Activated CD4-positive, alpha-beta memory T cell treated with anti-CD3 and anti-CD28 coated beads, Interleukin-2, amount 10 ng/mL, durations not matched to agents 7 days and 5 days (primary cell): ENCODE data around the gene PHF24. TPM values are rescaled to one million over a fixed set of nuclear protein-coding genes. Genes with fewer than 3 reads are reported as not detected.
"Not testable (repeated sequence)": the region's sequence is repeated elsewhere in the genome, so short reads cannot be mapped to it uniquely, and the experiment has no call there.

Source experiments
- CTCF ChIA-PET: fragments of 350-600 bp; sonication (Branson Sonifier 250); formaldehyde crosslinking; loops from one replicate; lab custom pipeline; 2021; ENCODE audit warnings: antibody characterized with exemption, inconsistent platforms; lab: Charles Lee
- POLR2A ChIA-PET: fragments of 350-600 bp; sonication (Branson Sonifier 250); formaldehyde crosslinking; loops from one replicate; lab custom pipeline; 2021; ENCODE audit warnings: antibody characterized with exemption; lab: Charles Lee
- DNase-seq: peaks from one replicate; pipeline ENCODE4 v3.0.0-alpha.2; 2020
- H3K27ac Mint-ChIP-seq: one replicate; pipeline ENCODE4 v1.8.0; 2021; ENCODE audit warnings: mild to moderate bottlenecking, mixed read lengths
- H3K27me3 Mint-ChIP-seq: one replicate; pipeline ENCODE4 v1.8.0; 2021; ENCODE audit warnings: mixed read lengths
- H3K36me3 Mint-ChIP-seq: one replicate; pipeline ENCODE4 v1.8.0; 2021; ENCODE audit warnings: low read depth, mixed read lengths
- H3K4me1 Mint-ChIP-seq: one replicate; pipeline ENCODE4 v1.8.0; 2021; ENCODE audit warnings: mixed read lengths
- H3K4me3 Mint-ChIP-seq: one replicate; pipeline ENCODE4 v1.8.0; 2021; ENCODE audit warnings: mild to moderate bottlenecking, mixed read lengths
- H3K9me3 Mint-ChIP-seq: one replicate; pipeline ENCODE4 v1.8.0; 2021; ENCODE audit warnings: mixed read lengths
- total RNA-seq, 2 experiments: library from RNA; stranded (reverse); gene quantifications; one replicate each; pipeline ENCODE4 v1.2.3, GENCODE V29; 2021

Gene PHF24
- not detected for total RNA-seq

DNA sequence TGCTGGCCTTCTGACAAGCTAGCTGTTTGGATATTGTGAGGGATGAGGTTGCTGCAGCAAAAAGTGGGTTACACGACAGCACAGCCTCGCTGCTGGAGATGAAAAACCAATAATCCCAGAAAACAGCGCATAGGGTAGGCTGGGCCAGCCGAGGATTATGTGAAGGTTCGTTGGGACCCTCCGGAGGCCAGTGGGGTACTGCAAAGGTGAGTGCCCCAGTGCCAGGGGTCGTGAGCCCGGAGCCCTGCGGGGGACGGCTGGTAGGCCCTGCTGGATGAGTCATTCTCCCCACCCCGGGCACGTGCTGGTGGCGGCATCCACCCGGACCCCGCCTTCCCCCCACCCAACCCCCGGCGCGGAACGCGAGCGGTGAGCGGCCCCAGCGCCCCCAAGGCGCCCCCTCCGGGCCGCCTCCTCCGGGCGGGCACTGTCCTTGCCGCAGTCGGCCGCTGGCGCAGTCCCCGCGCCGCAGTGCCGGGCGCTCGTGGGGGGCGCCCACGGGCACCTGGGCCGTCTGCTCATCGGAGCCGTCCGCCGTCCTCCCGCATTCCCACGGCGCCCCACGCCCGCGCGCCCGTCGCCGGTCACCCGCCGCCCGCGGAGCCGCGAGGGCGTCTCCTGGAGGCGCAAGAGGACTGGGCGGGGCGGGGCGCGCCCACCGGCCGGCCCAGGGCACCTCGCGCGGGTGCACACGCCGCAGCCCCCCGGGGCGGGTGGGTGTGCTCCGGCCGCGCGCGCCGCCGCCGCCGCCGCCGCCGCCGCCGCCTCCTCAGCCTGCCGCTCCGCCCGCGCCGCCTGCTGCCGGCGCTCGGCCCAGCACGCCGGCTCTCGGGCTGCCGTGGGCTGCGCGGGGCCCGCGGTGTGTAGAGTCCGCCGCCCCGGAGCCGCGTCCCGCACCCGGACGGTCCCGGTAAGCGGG lies at the start of gene PHF24:
Gene PHF24 (plus strand): TSS at position 794 of the 919 bp plus-strand sequence. CDS start 13,014 bp downstream, outside the sequence.
- H3K27ac Mint-ChIP-seq = no peak within 1 kb of the TSS
- ChIA-PET POLR2A (no interaction called here), CTCF (no interaction called here)
- DNase-seq = no peak
- H3K27me3 Mint-ChIP-seq = peaks cover 78% of the 10 kb centered on the region
- H3K36me3 Mint-ChIP-seq = no peaks in the 10 kb centered on the region
- H3K4me1 Mint-ChIP-seq = peaks cover 7% of the 10 kb centered on the region
- no peaks in the 10 kb centered on the region for H3K9me3 Mint-ChIP-seq
- no peak within 1 kb of the TSS for H3K4me3 Mint-ChIP-seq

DNA sequence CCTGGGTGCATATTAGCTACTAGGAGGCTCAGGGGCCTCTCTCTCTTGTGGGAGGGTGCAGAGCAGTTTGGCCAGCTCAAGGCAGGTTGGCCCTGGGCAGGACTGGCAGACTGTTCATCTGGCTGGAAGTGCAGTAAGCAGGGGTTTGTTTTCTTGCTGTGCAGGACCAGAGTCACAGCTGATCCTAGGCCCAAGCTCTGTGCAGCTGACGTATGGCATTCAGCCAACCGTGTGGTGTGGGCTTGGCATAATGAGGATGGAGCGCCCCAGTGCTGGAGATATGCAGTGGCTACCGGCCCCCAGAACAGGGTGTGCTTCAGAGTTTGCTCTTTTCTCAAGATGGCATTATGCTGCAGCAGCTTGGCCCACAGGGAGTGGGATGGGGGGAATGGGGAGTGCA lies 31.0 kb upstream of the PHF24 start:
- peaks cover 10% of the 10 kb centered on the region for H3K27me3 Mint-ChIP-seq

DNA sequence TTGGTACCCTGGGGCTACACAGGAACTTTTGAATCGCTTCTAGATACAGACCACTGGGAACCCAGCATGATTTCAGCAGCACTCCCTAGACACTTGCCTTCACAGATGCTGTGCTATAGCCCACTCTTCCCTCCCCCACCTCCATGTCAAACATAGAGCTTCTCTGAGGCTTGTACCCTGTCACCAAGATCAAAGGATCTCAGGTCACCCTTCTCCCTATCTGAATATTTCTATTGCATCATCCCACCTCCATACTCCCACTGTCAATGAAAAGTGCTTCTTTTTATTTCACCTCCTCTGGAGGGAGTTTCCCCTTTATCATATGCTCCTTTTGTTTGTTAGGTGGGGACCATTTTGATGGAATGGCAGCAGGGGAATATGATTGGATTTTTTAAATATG lies 29.2 kb upstream of the PHF24 start:
- Mint-ChIP-seq H3K4me3 (no peak overlapping the region), H3K9me3 (peaks cover 9% of the 10 kb centered on the region), H3K4me1 (no peaks in the 10 kb centered on the region), H3K36me3 (no peaks in the 10 kb centered on the region), H3K27me3 (peaks cover 15% of the 10 kb centered on the region), H3K27ac (no peak overlapping the region)
- CTCF ChIA-PET = interaction anchor here (1.0 to 1.9 kb wide), 6 partner anchors 8 to 346 kb away, joined by 3 to 8 read pairs (median 5); no protein-coding TSS in a partner anchor
- POLR2A ChIA-PET = no interaction called here
- DNase-seq = no peak

More for the DNA sequence above, 31.0 kb upstream of the PHF24 start:
- peaks cover 9% of the 10 kb centered on the region for H3K9me3 Mint-ChIP-seq
- no peak overlapping the region for H3K27ac Mint-ChIP-seq
- no peak overlapping the region for H3K4me3 Mint-ChIP-seq
- POLR2A ChIA-PET = no interaction called here
- no peaks in the 10 kb centered on the region for H3K4me1 Mint-ChIP-seq
- no peaks in the 10 kb centered on the region for H3K36me3 Mint-ChIP-seq
- CTCF ChIA-PET = interaction anchor here (0.5 to 1.1 kb wide), 2 partner anchors 14 to 1113 kb away, joined by 3 to 5 read pairs; no protein-coding TSS in a partner anchor
- no peak for DNase-seq

DNA sequence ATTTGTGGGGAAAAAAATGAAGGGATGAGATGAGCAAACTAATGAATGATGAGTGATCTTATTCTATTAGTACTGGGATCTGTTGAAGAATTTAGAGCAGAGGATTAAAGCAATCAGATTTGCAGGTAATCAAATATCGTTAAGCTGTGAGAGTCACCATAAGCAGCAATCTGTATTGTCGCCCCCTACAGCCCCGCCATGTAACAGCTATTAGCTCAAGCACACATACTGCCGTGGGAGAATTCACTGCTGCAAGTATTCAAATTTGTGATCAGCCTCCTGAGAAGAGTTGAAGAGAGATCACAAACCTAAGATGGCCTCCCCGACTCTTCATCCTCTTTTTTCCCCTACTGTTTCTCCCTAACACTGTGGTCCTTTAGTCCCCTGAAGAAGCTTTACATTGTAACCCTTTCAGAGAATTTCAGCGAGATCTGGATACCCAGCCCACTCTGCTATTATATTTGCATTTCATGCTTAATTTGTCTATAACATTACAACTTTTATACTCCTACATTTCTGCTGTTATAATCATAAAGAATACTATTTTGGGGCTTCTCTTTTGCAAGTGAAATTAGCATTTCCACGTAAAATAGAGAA lies 28.5 kb upstream of the PHF24 start:
- H3K27ac Mint-ChIP-seq = no peak overlapping the region
- ChIA-PET CTCF (interaction anchor here (0.6 to 1.9 kb wide), 6 partner anchors 9 to 220 kb away, joined by 3 to 8 read pairs (median 5); no protein-coding TSS in a partner anchor), POLR2A (no interaction called here)
- no peak overlapping the region for H3K4me3 Mint-ChIP-seq
- H3K27me3 Mint-ChIP-seq = peaks cover 14% of the 10 kb centered on the region
- peaks cover 7% of the 10 kb centered on the region for H3K9me3 Mint-ChIP-seq
- H3K4me1 Mint-ChIP-seq = no peaks in the 10 kb centered on the region
- no peaks in the 10 kb centered on the region for H3K36me3 Mint-ChIP-seq
- peak; percentile 21 for DNase-seq

DNA sequence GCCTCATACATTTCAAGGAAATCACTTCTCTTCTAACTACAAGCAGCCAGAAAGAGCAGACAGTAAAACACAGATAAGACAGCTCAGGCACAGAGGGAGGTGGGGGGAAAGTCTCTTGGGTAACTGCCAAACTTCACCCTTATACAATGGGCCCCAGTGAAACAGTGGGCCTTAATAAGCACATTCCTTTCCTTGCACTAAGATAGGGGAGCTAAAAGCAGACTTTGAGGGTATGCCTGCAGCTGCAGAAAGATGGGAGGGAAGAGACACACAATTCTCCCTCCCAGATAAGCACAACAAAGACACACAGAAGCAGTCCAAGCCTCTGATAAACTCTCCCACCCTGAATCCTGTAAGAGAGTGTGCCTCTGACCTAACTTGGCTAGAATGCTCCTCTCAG lies 18.1 kb upstream of the PHF24 start:
- H3K9me3 Mint-ChIP-seq, H3K27ac Mint-ChIP-seq, H3K4me3 Mint-ChIP-seq, H3K4me1 Mint-ChIP-seq, POLR2A ChIA-PET, H3K27me3 Mint-ChIP-seq, H3K36me3 Mint-ChIP-seq, DNase-seq: not testable (repeated sequence)
- CTCF ChIA-PET = interaction anchor here (0.7 kb wide), 1 partner anchor 41 kb away, joined by 4 read pairs; no protein-coding TSS in a partner anchor

DNA sequence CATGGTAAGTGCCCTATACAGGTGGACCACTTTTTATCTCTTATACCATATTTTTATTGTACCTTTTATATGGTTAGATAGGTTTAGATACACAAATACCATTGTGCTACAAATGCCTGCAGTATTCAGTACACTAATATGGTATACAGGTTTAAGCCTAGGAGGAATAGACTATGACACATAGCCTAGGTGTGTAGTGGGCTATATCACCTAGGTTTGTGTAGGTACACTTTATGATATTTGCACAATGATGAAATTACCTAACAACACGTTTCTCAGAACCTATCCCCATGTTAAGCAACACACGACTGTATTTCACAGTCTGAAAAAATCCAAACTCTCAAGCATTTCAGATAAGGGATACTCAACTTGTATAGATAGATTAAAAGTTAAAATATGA lies 9.6 kb upstream of the PHF24 start:
- no peak for DNase-seq
- POLR2A ChIA-PET = no interaction called here
- no peaks in the 10 kb centered on the region for H3K4me1 Mint-ChIP-seq
- H3K27ac Mint-ChIP-seq = no peak overlapping the region
- peaks cover 39% of the 10 kb centered on the region for H3K27me3 Mint-ChIP-seq
- H3K36me3 Mint-ChIP-seq = no peaks in the 10 kb centered on the region
- CTCF ChIA-PET = no interaction called here
- no peaks in the 10 kb centered on the region for H3K9me3 Mint-ChIP-seq
- H3K4me3 Mint-ChIP-seq = no peak overlapping the region

DNA sequence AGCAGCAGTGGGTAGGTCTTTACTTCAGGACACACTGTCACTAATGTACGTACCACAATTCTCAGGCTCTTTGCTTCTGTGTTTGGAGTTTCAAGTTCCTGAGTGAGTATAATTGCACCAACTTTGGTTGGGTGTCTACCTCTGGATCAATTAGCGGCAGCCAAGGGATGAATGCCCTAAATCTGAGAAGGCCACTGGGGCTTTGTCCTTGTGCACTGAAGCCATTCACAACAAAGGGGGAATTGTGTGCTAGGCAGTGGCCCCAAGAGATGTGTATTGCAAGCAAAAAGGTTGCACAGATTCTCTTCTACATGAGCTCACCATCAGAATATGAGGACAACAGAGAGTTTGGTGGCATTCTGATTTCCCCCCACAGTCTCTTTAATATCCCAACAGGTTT lies 3.9 kb upstream of the PHF24 start:
- H3K36me3 Mint-ChIP-seq = no peaks in the 10 kb centered on the region
- no peaks in the 10 kb centered on the region for H3K9me3 Mint-ChIP-seq
- H3K27ac Mint-ChIP-seq = no peak overlapping the region
- CTCF ChIA-PET = no interaction called here
- peaks cover 67% of the 10 kb centered on the region for H3K27me3 Mint-ChIP-seq
- no peak overlapping the region for H3K4me3 Mint-ChIP-seq
- POLR2A ChIA-PET = no interaction called here
- H3K4me1 Mint-ChIP-seq = no peaks in the 10 kb centered on the region
- DNase-seq = no peak

DNA sequence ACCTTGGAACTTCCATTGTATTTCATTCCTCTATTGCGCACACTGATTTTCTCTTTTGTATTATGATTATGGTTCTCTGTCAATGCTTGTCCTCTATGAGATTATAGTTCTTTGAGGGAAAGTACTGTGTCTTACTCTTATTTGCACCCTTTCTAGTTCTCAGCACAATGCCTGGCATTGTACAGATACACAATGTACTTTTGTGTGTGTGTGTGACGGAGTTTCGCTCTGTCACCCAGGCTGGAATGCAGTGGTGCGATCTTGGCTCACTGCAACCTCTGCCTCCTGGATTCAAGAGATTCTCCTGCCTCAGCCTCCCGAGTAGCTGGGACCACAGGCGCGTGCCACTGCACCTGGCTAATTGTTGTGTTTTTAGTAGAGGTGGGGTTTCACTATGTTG lies 2.0 kb upstream of the PHF24 start:
- H3K36me3 Mint-ChIP-seq, H3K4me3 Mint-ChIP-seq, DNase-seq, H3K9me3 Mint-ChIP-seq, H3K4me1 Mint-ChIP-seq, POLR2A ChIA-PET, H3K27ac Mint-ChIP-seq, CTCF ChIA-PET: not testable (repeated sequence)
- H3K27me3 Mint-ChIP-seq = peaks cover 75% of the 10 kb centered on the region

DNA sequence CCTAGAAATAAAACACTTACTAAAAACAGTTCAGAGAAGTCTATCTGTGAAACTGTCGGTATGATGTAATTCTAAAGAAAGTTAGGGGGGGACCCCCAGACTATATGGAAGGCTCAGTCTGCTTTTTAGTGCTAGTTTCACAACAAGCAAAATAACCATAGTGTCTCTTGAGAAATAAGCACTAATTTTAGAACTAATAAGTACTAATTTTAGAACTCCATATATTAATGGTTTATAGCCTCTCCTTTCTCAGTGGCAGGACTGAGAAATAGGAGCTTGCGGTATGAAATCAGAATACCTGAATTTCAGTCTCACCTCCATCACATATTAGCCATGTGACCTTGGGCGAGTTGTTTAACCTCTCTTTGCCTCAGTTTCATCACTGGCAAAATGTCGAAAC lies 1.4 kb upstream of the PHF24 start:
- peaks cover 75% of the 10 kb centered on the region for H3K27me3 Mint-ChIP-seq
- no peaks in the 10 kb centered on the region for H3K9me3 Mint-ChIP-seq
- no peak overlapping the region for H3K27ac Mint-ChIP-seq
- no peak for DNase-seq
- no peak overlapping the region for H3K4me3 Mint-ChIP-seq
- H3K36me3 Mint-ChIP-seq = no peaks in the 10 kb centered on the region
- CTCF ChIA-PET = no interaction called here
- POLR2A ChIA-PET = no interaction called here
- peaks cover 2% of the 10 kb centered on the region for H3K4me1 Mint-ChIP-seq

DNA sequence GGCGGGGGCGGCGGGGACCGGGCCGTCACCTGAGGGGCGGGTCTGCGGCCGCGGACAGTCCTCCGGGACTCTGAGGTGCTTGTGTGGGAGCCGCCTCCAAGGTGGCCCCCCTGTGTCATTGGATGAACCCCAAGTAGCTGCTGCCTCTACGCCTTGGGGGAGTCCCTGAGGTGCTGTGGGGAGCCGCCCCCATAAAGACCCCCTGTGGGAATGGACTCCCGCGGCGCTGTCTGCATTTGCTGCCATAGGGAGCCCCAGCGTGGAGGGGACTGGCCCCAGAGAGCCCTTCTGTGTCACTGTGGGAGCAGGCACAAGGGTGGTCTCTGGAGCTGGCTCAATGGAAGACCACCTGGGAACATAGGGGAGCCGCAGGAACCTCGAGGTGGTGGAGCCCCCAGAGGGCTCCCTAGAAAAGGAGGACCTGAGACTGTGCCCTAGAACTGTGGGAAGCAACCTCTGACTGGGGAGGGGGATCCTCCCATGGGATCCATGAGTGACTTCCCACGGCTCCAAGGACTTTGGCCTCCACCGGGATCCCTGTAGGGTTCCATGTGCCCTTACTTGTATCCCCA lies 412 bp downstream of the PHF24 start:
- Mint-ChIP-seq H3K4me1 (peaks cover 7% of the 10 kb centered on the region), H3K36me3 (no peaks in the 10 kb centered on the region), H3K27ac (no peak overlapping the region), H3K9me3 (no peaks in the 10 kb centered on the region), H3K4me3 (no peak overlapping the region), H3K27me3 (peaks cover 81% of the 10 kb centered on the region)
- CTCF ChIA-PET = no interaction called here
- DNase-seq = no peak
- POLR2A ChIA-PET = no interaction called here

DNA sequence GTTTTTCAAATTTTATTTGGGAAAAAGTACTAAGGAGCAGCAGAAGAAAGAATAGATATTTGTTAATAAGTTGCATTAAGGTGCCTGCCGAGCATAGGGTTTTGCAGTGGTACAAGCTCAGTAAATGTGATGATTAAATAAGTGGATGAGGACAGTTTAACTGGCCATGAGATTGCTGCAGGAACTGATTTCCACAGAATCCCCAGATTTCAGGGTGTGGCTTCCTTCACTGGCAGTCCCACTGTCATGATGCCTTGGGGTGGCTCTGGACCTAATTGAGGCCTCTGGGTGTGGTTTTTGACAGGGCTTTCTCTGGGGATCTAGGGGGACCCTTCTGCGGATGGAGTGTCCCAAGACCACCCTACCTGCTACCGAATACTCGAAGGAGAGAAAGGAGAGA lies 1.4 kb downstream of the PHF24 start:
- ChIA-PET POLR2A (no interaction called here), CTCF (interaction anchor here (1.3 kb wide), 1 partner anchor 60 kb away, joined by 4 read pairs; no protein-coding TSS in a partner anchor)
- Mint-ChIP-seq H3K4me3 (no peak overlapping the region), H3K4me1 (peaks cover 7% of the 10 kb centered on the region), H3K27me3 (peaks cover 78% of the 10 kb centered on the region), H3K27ac (no peak overlapping the region), H3K9me3 (no peaks in the 10 kb centered on the region), H3K36me3 (no peaks in the 10 kb centered on the region)
- no peak for DNase-seq

DNA sequence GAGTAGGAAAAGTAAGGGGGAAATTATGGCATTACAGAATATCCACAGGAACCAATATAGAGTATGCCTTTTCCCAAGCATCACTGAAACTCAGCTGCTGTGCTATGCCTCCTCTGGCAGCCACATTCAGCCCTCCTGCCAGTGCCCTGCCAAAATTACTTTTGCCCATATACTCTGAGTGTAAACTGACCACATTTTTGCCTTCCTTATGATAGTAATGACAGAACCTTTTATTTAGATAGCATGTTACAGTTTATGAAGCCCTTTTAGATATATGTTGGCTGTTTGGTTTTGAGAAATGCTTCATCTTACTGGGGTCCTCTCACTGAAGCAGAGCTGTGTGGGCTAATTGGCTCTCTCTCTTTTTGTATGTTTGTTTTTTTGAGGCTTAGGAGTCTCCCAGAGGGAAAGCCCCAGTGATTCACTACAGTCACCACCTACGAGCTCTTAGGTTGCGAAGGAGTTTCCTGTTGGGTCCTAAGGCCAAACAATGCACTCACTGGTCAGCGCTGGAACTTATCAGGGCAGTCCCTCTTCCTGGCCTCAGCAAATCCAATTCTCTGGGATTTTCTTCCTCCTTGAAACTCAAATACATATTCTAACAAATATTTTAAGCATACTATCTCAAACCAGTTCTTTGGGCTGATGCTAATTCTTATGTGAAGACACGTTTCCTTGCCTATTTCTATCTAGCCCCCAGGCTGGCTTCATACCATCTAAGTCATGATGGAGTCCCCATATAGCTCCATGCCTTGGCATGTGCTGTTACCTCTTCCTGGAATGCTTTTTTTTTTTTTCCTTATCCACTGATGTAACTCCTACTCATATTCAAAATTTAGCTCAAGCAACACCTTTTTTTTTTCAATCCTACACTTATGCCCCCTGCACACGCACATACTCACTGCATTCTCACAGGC lies 3.7 kb downstream of the PHF24 start:
- Mint-ChIP-seq H3K27me3 (peaks cover 70% of the 10 kb centered on the region), H3K4me3 (no peak overlapping the region), H3K27ac (no peak overlapping the region), H3K4me1 (peaks cover 7% of the 10 kb centered on the region), H3K36me3 (no peaks in the 10 kb centered on the region), H3K9me3 (no peaks in the 10 kb centered on the region)
- DNase-seq = no peak
- CTCF ChIA-PET = interaction anchor here (0.7 to 1.1 kb wide), 3 partner anchors 10 to 201 kb away, joined by 3 read pairs; no protein-coding TSS in a partner anchor
- POLR2A ChIA-PET = interaction anchor here (1.3 kb wide), 1 partner anchor 111 kb away, joined by 3 read pairs; the partner anchor contains the start of gene VCP
